ENCODE data around the gene GNE.

DNA sequence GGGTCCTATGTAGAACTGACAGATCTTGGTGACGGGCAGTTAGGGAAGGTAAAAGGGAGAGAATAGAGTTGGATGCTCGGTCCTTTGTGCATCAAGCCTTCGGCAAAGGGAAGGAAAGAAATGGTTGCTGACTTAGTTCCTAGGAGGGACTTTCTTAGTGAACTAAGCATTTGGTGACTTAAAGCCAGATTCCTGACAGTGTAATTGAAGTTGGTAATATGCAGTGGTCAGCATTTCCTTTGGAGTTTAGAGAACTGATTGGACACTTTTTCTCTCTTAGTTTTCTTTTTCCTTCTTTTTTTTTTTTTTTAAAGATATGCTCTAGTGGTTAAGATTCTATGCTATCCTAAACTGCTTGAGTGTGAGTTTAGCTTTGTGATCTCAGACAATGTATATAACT is 65.2 kb downstream of the GNE start:
- TF ChIP-seq, protein P1, sequence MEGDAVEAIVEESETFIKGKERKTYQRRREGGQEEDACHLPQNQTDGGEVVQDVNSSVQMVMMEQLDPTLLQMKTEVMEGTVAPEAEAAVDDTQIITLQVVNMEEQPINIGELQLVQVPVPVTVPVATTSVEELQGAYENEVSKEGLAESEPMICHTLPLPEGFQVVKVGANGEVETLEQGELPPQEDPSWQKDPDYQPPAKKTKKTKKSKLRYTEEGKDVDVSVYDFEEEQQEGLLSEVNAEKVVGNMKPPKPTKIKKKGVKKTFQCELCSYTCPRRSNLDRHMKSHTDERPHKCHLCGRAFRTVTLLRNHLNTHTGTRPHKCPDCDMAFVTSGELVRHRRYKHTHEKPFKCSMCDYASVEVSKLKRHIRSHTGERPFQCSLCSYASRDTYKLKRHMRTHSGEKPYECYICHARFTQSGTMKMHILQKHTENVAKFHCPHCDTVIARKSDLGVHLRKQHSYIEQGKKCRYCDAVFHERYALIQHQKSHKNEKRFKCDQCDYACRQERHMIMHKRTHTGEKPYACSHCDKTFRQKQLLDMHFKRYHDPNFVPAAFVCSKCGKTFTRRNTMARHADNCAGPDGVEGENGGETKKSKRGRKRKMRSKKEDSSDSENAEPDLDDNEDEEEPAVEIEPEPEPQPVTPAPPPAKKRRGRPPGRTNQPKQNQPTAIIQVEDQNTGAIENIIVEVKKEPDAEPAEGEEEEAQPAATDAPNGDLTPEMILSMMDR (IDR thresholded peaks at IDR 0.05), result no peak
- TF ChIP-seq EZH2 (IDR thresholded peaks at IDR 0.05), result no peak
- TF ChIP-seq EZH2phosphoT487 (IDR thresholded peaks at IDR 0.05), result no peak

Measured in neural progenitor cell (in vitro differentiated cells).